Measurements from ENCODE around the gene CACNA1D. TPM values are rescaled to one million over a fixed set of nuclear protein-coding genes. Genes with fewer than 3 reads are reported as not detected.

The CACNA1D gene
- polyA plus RNA-seq, 10 donors = 1.3 to 3.1 (median 1.7) TPM

- DNase-seq = no peak
Observed at GRCh38 chr3:53495146-53495519, 722 bp downstream of the CACNA1D start.

- peak in 1 of 3 donors; percentile 43 for DNase-seq
Observed at GRCh38 chr3:53495520-53496391, 1.3 kb downstream of the CACNA1D start.

- DNase-seq = no peak
Observed at GRCh38 chr3:53496392-53496670, 1.9 kb downstream of the CACNA1D start.

GRCh38 chr3:53496984-53497383 lies 2.6 kb downstream of the CACNA1D start:
- DNase-seq = no peak

- peak in 2 of 3 donors; percentile 12 to 65 for DNase-seq
Observed at GRCh38 chr3:53498806-53499641, 4.6 kb downstream of the CACNA1D start.

- DNase-seq = no peak
Observed at GRCh38 chr3:53500165-53500777, 5.9 kb downstream of the CACNA1D start.

- no peak for DNase-seq
Observed at GRCh38 chr3:53501178-53501577, 6.8 kb downstream of the CACNA1D start.

- no peak for DNase-seq
Observed at GRCh38 chr3:53502737-53503136, 8.3 kb downstream of the CACNA1D start.

GRCh38 chr3:53503195-53503594 lies 8.8 kb downstream of the CACNA1D start:
- DNase-seq = no peak

GRCh38 chr3:53506110-53506762 lies 11.8 kb downstream of the CACNA1D start:
- DNase-seq = no peak

- no peak for DNase-seq
Observed at GRCh38 chr3:53506763-53507145, 12.3 kb downstream of the CACNA1D start.

- no peak for DNase-seq
Observed at GRCh38 chr3:53509494-53509893, 15.1 kb downstream of the CACNA1D start.

GRCh38 chr3:53510508-53510907 lies 16.1 kb downstream of the CACNA1D start:
- DNase-seq = no peak

GRCh38 chr3:53511246-53511645 lies 16.8 kb downstream of the CACNA1D start:
- no peak for DNase-seq

GRCh38 chr3:53513556-53514190 lies 19.3 kb downstream of the CACNA1D start:
- DNase-seq = no peak

GRCh38 chr3:53516339-53516738 lies 21.9 kb downstream of the CACNA1D start:
- no peak for DNase-seq

GRCh38 chr3:53518495-53518981 lies 24.1 kb downstream of the CACNA1D start:
- DNase-seq = no peak

- no peak for DNase-seq
Observed at GRCh38 chr3:53519065-53519709, 24.8 kb downstream of the CACNA1D start.

GRCh38 chr3:53523346-53523745 lies 28.9 kb downstream of the CACNA1D start:
- DNase-seq = no peak

- DNase-seq = peak in 2 of 3 donors; percentile 20 to 53
Observed at GRCh38 chr3:53524566-53524965, 30.2 kb downstream of the CACNA1D start.

All from muscle of back (tissue), 11 donors.